ENCODE data around the gene NCK2. TPM values are rescaled to one million over a fixed set of nuclear protein-coding genes. Genes with fewer than 3 reads are reported as not detected.

NCK2 gene
- total and polyA plus RNA-seq, 2 of the 13 experiments (the other 11 are each of a cell fraction or from before 2014, with no cell fraction given): 14.8 to 23.5 TPM

DNA sequence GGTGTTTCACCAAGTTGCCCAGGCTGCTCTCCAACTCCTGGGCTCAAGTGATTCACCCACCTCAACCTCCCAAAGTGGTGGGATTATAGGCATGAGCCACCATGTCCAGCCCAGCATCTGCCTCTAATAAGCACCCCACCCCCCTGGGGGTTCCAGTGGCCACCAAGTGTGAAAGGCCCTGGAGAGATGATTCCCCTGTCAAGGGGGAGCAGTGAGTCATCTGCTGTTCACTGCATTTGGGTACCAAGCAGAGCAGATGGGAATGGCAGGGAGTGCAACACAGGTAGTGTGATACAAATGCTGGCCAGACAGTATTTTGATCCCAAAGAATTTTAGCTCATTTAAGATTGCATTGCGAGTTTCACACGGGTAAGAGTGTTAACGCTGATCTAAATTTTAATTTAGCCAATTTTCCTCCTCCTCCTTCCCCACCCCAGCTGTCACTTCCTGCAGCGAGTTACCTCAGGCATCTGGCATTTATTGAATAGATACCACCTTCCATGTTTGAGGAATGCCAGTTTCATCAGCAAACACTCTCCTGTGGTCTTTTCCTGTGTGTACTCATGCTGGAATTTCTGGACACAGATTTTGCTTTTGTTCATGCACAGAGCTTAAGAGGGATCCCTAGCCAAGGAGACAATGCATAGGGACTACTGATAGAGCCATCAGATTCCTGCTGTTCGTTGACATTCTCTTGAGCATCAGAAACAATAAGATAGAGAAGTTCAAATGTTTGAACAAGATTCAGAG, 32.4 kb upstream of the NCK2 start:
- no peaks in the 10 kb centered on the region for H3K4me1 ChIP-seq (ENCODE audit: insufficient read depth, low read length)
- H3K27ac ChIP-seq (ENCODE audit: extremely low read length, insufficient read depth, low read length): no peak overlapping the region
- peaks cover 0 to 32% of the 10 kb centered on the region in 2 experiments; a peak in 3 of 5 replicates for H3K27me3 ChIP-seq (ENCODE audit: control insufficient read depth in 1 of 2, insufficient read depth in 2 of 2, low read length in 2 of 2)
- no peaks in the 10 kb centered on the region for H4K20me1 ChIP-seq (ENCODE audit: insufficient read depth, low read length)
- peak; percentile 41 for DNase-seq (ENCODE audit: low spot score)
- H3K79me2 ChIP-seq (ENCODE audit: insufficient read depth, low read length): no peaks in the 10 kb centered on the region
- H3K9me3 ChIP-seq (ENCODE audit: low read length): no peaks in the 10 kb centered on the region
- no peak overlapping the region for H3K9ac ChIP-seq (ENCODE audit: insufficient read depth, low read depth, low read length)
- TF ChIP-seq ZNF276 (CRISPR knock-in tag; IDR thresholded peaks at IDR 0.05; ENCODE audit: low read depth): no peak
- TF ChIP-seq SRSF1 (optimal IDR thresholded peaks at IDR 0.05; ENCODE audit: low read depth, low read length): no peak
- no peak for TF ChIP-seq ZNF7 (CRISPR knock-in tag; IDR thresholded peaks at IDR 0.05)
- no peak for TF ChIP-seq NKX3-1 (CRISPR knock-in tag; IDR thresholded peaks at IDR 0.05)
- TF ChIP-seq ZC3H4 (CRISPR knock-in tag; IDR thresholded peaks at IDR 0.05; ENCODE audit: borderline replicate concordance): no peak
- TF ChIP-seq MED1 (CRISPR knock-in tag; IDR thresholded peaks at IDR 0.05): no peak
- TF ChIP-seq MAX (IDR thresholded peaks at IDR 0.05): no peak
- no peak for TF ChIP-seq MAFK (conservative IDR thresholded peaks at IDR 0.05 in 1 of 2, IDR thresholded peaks at IDR 0.05 in 1 of 2; ENCODE audit: low read length in 2 of 2)
- TF ChIP-seq, protein P1, sequence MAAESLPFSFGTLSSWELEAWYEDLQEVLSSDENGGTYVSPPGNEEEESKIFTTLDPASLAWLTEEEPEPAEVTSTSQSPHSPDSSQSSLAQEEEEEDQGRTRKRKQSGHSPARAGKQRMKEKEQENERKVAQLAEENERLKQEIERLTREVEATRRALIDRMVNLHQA (CRISPR knock-in tag; IDR thresholded peaks at IDR 0.05): no peak
- TF ChIP-seq, protein P2, sequence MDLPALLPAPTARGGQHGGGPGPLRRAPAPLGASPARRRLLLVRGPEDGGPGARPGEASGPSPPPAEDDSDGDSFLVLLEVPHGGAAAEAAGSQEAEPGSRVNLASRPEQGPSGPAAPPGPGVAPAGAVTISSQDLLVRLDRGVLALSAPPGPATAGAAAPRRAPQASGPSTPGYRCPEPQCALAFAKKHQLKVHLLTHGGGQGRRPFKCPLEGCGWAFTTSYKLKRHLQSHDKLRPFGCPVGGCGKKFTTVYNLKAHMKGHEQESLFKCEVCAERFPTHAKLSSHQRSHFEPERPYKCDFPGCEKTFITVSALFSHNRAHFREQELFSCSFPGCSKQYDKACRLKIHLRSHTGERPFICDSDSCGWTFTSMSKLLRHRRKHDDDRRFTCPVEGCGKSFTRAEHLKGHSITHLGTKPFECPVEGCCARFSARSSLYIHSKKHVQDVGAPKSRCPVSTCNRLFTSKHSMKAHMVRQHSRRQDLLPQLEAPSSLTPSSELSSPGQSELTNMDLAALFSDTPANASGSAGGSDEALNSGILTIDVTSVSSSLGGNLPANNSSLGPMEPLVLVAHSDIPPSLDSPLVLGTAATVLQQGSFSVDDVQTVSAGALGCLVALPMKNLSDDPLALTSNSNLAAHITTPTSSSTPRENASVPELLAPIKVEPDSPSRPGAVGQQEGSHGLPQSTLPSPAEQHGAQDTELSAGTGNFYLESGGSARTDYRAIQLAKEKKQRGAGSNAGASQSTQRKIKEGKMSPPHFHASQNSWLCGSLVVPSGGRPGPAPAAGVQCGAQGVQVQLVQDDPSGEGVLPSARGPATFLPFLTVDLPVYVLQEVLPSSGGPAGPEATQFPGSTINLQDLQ (CRISPR knock-in tag; IDR thresholded peaks at IDR 0.05): no peak
- no peak for TF ChIP-seq CBX2 (IDR thresholded peaks at IDR 0.05; ENCODE audit: low read depth, low read length)
- no peak for TF ChIP-seq CBX2 (CRISPR knock-in tag; IDR thresholded peaks at IDR 0.05; ENCODE audit: low read depth)
- TF ChIP-seq REXO4 (CRISPR knock-in tag; IDR thresholded peaks at IDR 0.05; ENCODE audit: borderline replicate concordance): no peak
- TF ChIP-seq FOSL1 (CRISPR knock-in tag; IDR thresholded peaks at IDR 0.05; ENCODE audit: borderline replicate concordance): no peak
- TF ChIP-seq DNMT3B (CRISPR knock-in tag; conservative IDR thresholded peaks at IDR 0.05): no peak
- intact Hi-C loops (cut with micrococcal nuclease; ENCODE audit: unreplicated experiment) (no loop called here), in situ Hi-C loops (cut with HindIII; ENCODE audit: extremely low pct_ligation_motif_present, low pct_unique_long_range_greater_than_20kb) (no loop called here)
- ATAC-seq: no peak
- no peak overlapping the region for H3K4me3 ChIP-seq (replicated peaks in 1 of 3; ENCODE audit: insufficient read depth in 1 of 3, low read depth in 2 of 3, low read length in 3 of 3)
- BruUV-seq (replicated peaks): no TSS peak
- no peak overlapping the region for H3K4me2 ChIP-seq (ENCODE audit: low read depth, low read length)
- WGBS (ENCODE audit: low lambda C conversion rate): 47% methylated on average over 5 of the region's 5 CpGs
- no peak overlapping the region for H2AFZ ChIP-seq (ENCODE audit: low read length)
- no peaks in the 10 kb centered on the region for H3K36me3 ChIP-seq (replicated peaks in 1 of 2; ENCODE audit: control insufficient read depth in 1 of 2, insufficient read depth in 2 of 2, low read length in 2 of 2)
- CTCF ChIA-PET (ENCODE audit: low intra/inter-chr PET ratio, low total read pairs): no interaction called here
- POLR2A ChIA-PET: no interaction called here
- no peak for FAIRE-seq

Data from HepG2 (cell line).